Brain microvascular endothelial cell (primary cell): ENCODE results near the gene RXRB.

ENCODE experiments used
- DNase-seq: peaks from one replicate; pipeline ENCODE4 v3.0.0-alpha.2; 2020
- H3K27ac ChIP-seq: fragments of 250-450 bp; sonication (Bioruptor Pico); 2 replicates; pipeline ENCODE4 v1.5.1; 2020; ENCODE audit warnings: mild to moderate bottlenecking, moderate library complexity
- H3K27me3 ChIP-seq: fragments of 250-450 bp; sonication (Bioruptor Pico); replicated peaks from 2 replicates; pipeline ENCODE4 v1.5.1; 2020; ENCODE audit warnings: mild to moderate bottlenecking
- H3K36me3 ChIP-seq: fragments of 250-450 bp; sonication (Bioruptor Pico); replicated peaks from 2 replicates; pipeline ENCODE4 v1.5.1; 2020; ENCODE audit warnings: mild to moderate bottlenecking
- H3K4me3 ChIP-seq: 2 replicates; pipeline ENCODE4 v1.5.1; 2011; ENCODE audit warnings: low read depth, mild to moderate bottlenecking, control low read depth, low read length, moderate library complexity
- CTCF ChIP-seq: IDR thresholded peaks from 2 replicates; pipeline ENCODE4 v1.5.1; 2011; ENCODE audit warnings: low read depth, mild to moderate bottlenecking, moderate library complexity, low read length, control low read depth, inconsistent platforms; ENCODE audit errors: missing control alignments
- in situ Hi-C: cut with HindIII; loops from 2 replicates; pipeline ENCODE4 v1.10.0; 2017; ENCODE audit warnings: low sequenced_read_pairs, low pct_ligation_motif_present

RXRB gene

GRCh38 chr6:33166811-33167210 is 33.7 kb downstream of the RXRB start:
- TF ChIP-seq CTCF: no peak
- Histone ChIP-seq H3K27me3 (no peaks in the 10 kb centered on the region), H3K27ac (no peak overlapping the region), H3K4me3 (no peak overlapping the region), H3K36me3 (no peaks in the 10 kb centered on the region)
- in situ Hi-C loops: no loop called here
- no peak for DNase-seq

- Histone ChIP-seq H3K27me3 (no peaks in the 10 kb centered on the region), H3K27ac (no peak overlapping the region), H3K4me3 (no peak overlapping the region), H3K36me3 (no peaks in the 10 kb centered on the region)
- in situ Hi-C loops: no loop called here
- no peak for TF ChIP-seq CTCF
- no peak for DNase-seq
Measured at GRCh38 chr6:33166363-33166762, 34.1 kb downstream of the RXRB start.

- DNase-seq: no peak
- Histone ChIP-seq H3K36me3 (no peaks in the 10 kb centered on the region), H3K27me3 (no peaks in the 10 kb centered on the region), H3K27ac (no peak overlapping the region), H3K4me3 (no peak overlapping the region)
- TF ChIP-seq CTCF: no peak
- in situ Hi-C loops: no loop called here
Measured at GRCh38 chr6:33165581-33166258, 34.7 kb downstream of the RXRB start.

GRCh38 chr6:33164665-33165373 is 35.6 kb downstream of the RXRB start:
- Histone ChIP-seq H3K36me3 (no peaks in the 10 kb centered on the region), H3K27ac (no peak overlapping the region), H3K4me3 (no peak overlapping the region), H3K27me3 (no peaks in the 10 kb centered on the region)
- DNase-seq: no peak
- in situ Hi-C loops: no loop called here
- TF ChIP-seq CTCF: no peak

- no peak overlapping the region for H3K4me3 ChIP-seq
- H3K36me3 ChIP-seq: no peaks in the 10 kb centered on the region
- in situ Hi-C loops: no loop called here
- no peaks in the 10 kb centered on the region for H3K27me3 ChIP-seq
- TF ChIP-seq CTCF: no peak
- DNase-seq: no peak
- no peak overlapping the region for H3K27ac ChIP-seq
Measured at GRCh38 chr6:33164176-33164575, 36.3 kb downstream of the RXRB start.
